Measurements from ENCODE around the gene ZMYND19. TPM values are rescaled to one million over a fixed set of nuclear protein-coding genes. Genes with fewer than 3 reads are reported as not detected.

The ZMYND19 gene
- total and polyA plus RNA-seq, 2 of the 8 experiments (the other 6 are each of a cell fraction or from before 2014, with no cell fraction given), result 42.4 to 58.7 TPM

DNA sequence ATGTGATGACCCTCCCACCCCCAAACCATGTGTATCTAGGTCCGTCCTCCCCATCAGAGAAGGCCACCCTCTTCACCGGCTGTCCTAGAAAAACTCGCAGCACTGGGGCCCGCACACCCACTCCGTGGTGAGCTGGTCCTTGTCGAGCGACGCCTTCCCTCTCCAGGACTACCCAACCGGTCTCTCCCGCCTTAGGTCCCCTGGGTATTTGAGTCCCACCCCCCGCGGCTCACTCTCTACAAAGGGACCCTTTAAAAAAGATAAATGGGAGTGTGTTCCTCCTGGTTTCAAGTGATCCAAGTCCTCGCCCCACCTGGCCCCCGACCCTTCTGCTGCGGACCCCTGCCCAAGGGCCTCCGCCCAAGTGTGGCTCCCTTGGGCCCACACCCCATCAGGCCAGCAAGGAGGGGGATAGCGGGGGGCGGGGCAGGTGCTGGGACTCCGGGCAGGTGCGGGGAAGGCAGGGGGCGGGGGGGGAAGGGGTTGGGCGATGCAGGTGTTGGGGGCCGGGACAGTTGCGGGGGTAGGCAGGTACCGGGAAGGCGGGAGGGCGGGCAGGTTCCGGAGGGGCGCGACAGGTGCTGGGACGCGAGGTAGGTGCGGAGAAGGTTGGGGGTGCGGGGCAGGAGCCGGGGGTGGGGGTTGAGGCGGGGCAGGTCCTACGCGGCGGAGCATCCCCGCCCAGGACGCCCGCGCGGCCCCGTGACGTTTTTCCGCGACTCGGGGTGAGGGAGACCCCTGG, 14.2 kb upstream of the ZMYND19 start (continued):
- TF ChIP-seq, protein P1, sequence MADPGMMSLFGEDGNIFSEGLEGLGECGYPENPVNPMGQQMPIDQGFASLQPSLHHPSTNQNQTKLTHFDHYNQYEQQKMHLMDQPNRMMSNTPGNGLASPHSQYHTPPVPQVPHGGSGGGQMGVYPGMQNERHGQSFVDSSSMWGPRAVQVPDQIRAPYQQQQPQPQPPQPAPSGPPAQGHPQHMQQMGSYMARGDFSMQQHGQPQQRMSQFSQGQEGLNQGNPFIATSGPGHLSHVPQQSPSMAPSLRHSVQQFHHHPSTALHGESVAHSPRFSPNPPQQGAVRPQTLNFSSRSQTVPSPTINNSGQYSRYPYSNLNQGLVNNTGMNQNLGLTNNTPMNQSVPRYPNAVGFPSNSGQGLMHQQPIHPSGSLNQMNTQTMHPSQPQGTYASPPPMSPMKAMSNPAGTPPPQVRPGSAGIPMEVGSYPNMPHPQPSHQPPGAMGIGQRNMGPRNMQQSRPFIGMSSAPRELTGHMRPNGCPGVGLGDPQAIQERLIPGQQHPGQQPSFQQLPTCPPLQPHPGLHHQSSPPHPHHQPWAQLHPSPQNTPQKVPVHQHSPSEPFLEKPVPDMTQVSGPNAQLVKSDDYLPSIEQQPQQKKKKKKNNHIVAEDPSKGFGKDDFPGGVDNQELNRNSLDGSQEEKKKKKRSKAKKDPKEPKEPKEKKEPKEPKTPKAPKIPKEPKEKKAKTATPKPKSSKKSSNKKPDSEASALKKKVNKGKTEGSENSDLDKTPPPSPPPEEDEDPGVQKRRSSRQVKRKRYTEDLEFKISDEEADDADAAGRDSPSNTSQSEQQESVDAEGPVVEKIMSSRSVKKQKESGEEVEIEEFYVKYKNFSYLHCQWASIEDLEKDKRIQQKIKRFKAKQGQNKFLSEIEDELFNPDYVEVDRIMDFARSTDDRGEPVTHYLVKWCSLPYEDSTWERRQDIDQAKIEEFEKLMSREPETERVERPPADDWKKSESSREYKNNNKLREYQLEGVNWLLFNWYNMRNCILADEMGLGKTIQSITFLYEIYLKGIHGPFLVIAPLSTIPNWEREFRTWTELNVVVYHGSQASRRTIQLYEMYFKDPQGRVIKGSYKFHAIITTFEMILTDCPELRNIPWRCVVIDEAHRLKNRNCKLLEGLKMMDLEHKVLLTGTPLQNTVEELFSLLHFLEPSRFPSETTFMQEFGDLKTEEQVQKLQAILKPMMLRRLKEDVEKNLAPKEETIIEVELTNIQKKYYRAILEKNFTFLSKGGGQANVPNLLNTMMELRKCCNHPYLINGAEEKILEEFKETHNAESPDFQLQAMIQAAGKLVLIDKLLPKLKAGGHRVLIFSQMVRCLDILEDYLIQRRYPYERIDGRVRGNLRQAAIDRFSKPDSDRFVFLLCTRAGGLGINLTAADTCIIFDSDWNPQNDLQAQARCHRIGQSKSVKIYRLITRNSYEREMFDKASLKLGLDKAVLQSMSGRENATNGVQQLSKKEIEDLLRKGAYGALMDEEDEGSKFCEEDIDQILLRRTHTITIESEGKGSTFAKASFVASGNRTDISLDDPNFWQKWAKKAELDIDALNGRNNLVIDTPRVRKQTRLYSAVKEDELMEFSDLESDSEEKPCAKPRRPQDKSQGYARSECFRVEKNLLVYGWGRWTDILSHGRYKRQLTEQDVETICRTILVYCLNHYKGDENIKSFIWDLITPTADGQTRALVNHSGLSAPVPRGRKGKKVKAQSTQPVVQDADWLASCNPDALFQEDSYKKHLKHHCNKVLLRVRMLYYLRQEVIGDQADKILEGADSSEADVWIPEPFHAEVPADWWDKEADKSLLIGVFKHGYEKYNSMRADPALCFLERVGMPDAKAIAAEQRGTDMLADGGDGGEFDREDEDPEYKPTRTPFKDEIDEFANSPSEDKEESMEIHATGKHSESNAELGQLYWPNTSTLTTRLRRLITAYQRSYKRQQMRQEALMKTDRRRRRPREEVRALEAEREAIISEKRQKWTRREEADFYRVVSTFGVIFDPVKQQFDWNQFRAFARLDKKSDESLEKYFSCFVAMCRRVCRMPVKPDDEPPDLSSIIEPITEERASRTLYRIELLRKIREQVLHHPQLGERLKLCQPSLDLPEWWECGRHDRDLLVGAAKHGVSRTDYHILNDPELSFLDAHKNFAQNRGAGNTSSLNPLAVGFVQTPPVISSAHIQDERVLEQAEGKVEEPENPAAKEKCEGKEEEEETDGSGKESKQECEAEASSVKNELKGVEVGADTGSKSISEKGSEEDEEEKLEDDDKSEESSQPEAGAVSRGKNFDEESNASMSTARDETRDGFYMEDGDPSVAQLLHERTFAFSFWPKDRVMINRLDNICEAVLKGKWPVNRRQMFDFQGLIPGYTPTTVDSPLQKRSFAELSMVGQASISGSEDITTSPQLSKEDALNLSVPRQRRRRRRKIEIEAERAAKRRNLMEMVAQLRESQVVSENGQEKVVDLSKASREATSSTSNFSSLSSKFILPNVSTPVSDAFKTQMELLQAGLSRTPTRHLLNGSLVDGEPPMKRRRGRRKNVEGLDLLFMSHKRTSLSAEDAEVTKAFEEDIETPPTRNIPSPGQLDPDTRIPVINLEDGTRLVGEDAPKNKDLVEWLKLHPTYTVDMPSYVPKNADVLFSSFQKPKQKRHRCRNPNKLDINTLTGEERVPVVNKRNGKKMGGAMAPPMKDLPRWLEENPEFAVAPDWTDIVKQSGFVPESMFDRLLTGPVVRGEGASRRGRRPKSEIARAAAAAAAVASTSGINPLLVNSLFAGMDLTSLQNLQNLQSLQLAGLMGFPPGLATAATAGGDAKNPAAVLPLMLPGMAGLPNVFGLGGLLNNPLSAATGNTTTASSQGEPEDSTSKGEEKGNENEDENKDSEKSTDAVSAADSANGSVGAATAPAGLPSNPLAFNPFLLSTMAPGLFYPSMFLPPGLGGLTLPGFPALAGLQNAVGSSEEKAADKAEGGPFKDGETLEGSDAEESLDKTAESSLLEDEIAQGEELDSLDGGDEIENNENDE (IDR thresholded peaks at IDR 0.05; ENCODE audit: insufficient replicate concordance, low read length), result no peak
- TF ChIP-seq SIX5 (IDR thresholded peaks at IDR 0.05; ENCODE audit: low read depth, low read length) (no peak), CHD2 (IDR thresholded peaks at IDR 0.05; ENCODE audit: low read length) (no peak), MAFK (IDR thresholded peaks at IDR 0.05; ENCODE audit: low read depth, low read length) (no peak), SP1 (IDR thresholded peaks at IDR 0.05; ENCODE audit: low read depth, low read length) (no peak), FOSL1 (IDR thresholded peaks at IDR 0.05; ENCODE audit: insufficient read depth, low read depth, low read length) (no peak), RFX5 (IDR thresholded peaks at IDR 0.05; ENCODE audit: borderline replicate concordance, low read depth, low read length) (no peak), PHF8 (conservative IDR thresholded peaks at IDR 0.05; ENCODE audit: low read depth, low read length) (no peak), ZNF274 (IDR thresholded peaks at IDR 0.05; ENCODE audit: borderline replicate concordance, extremely low read depth, low read length) (no peak), SRF (IDR thresholded peaks at IDR 0.05; ENCODE audit: low read depth, low read length) (no peak), TCF12 (IDR thresholded peaks at IDR 0.05; ENCODE audit: low read depth, low read length) (no peak), EGR1 (IDR thresholded peaks at IDR 0.05; ENCODE audit: borderline replicate concordance, low read depth, low read length) (no peak)

Measured in H1 (cell line).